LNCaP clone FGC (cell line): ENCODE data around the gene GTF3C4.

ENCODE experiments used
- DNase-seq: peaks from one replicate; pipeline ENCODE4 v3.0.0-alpha.2; 2011; ENCODE audit warnings: low read depth
- H3K4me3 ChIP-seq: 2 replicates; pipeline ENCODE4 v1.5.1; 2011; ENCODE audit warnings: mild to moderate bottlenecking, low read depth, low read length, control low read depth
- CTCF ChIP-seq: IDR thresholded peaks from 2 replicates; pipeline ENCODE4 v1.5.1; 2012; ENCODE audit warnings: mild to moderate bottlenecking; ENCODE audit not compliant: control insufficient read depth, insufficient read depth; ENCODE audit errors: extremely low read depth

GTF3C4 gene

DNA sequence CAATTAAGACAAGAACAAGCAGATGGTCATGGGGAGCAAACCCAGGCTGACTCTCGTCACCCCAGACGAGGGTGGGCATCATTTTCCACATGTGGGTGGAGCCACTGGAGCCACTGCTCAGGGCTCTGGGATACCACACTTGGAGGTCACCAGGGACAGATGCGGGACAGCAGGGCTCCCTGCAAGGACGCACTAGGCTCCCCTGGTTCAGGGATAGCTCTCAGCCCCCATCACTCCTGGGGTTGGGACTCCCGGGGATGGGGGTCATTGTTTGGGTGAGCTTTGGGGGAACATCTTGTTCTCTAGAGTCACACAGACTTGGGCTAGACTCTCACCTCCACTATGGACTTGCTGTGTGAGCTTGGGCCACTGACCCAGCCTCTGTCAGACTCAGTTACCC, 57.8 kb downstream of the GTF3C4 start:
- no peak overlapping the region for H3K4me3 ChIP-seq
- no peak for TF ChIP-seq CTCF
- no peak for DNase-seq

- no peak overlapping the region for H3K4me3 ChIP-seq
- no peak for DNase-seq
- no peak for TF ChIP-seq CTCF
Observed at GRCh38 chr9:132728497-132728896, 58.2 kb downstream of the GTF3C4 start.

- TF ChIP-seq CTCF = no peak
Observed at GRCh38 chr9:132729235-132729890, 59.1 kb downstream of the GTF3C4 start.

DNA sequence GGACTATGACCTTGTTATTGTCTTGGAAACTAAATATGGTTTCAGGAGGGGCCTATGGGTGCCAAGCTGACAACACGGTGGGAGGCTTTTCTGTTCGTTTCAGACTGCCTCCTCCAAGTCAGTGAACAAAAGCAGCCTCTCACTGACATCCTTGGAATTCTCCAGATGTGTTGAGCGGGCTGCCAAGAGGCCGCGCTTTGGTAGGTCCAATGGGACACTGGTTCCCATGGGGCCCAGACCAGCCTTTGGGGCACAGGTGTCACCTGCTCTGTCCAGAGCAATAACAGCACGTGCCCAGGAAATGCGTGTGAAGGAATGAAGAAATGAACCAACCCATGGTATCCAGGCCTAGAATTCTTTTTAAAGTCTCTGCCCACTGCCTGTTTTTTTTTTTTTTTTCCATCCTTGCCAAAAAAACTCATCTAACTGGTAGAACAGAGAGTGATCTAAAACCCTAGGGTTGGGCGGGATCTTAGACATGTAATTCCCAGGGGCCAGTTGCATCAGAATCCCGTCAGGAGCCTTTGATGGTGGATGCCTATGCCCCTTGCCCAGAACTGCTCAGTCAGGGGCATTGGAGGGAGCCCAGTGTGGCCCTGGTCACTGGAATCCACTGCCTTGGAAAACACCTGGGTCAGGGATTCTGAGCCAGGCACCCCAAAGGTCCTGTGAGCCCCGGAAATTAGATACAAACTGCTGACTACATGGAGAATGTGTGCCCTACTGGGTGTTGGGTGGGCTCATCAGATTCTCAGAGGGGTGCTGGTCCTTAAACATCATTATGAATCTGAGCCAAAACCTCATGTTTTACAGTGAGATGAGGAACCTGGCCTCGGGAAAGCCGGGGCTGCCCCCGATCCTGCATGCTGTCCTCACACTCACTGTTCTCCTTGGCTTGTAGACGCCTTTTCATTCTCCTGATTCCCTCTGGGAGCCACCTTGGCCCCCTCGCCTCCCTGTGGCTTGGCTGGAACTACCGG, 60.1 kb downstream of the GTF3C4 start:
- DNase-seq = no peak
- no peak for TF ChIP-seq CTCF
- no peak overlapping the region for H3K4me3 ChIP-seq

More at GRCh38 chr9:132729235-132729890, 59.1 kb downstream of the GTF3C4 start:
- no peak for DNase-seq
- no peak overlapping the region for H3K4me3 ChIP-seq

DNA sequence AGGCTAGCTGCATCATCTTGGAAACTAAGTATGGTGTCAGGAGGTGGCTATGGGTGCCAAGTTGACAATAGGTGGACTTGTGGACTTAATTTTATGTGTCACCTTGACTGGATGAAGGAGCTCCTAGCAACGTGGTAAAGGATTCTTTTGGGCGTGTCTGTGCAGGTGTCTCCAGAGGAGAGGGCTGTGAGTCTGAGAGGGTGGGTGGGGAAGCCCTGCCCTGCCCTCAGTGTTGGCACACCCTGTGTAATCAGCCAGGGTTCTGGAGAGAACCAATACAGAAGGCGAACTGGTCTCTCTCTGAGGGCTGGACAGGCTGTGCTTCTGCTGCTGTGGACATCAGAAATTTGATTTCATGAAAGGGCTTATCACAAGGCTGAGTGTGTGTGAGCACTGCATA, 61.0 kb downstream of the GTF3C4 start:
- TF ChIP-seq CTCF = no peak
- no peak overlapping the region for H3K4me3 ChIP-seq
- DNase-seq = no peak

- DNase-seq = no peak
Observed at GRCh38 chr9:132732326-132733259, 62.3 kb downstream of the GTF3C4 start.

More at GRCh38 chr9:132732326-132733259, 62.3 kb downstream of the GTF3C4 start:
- no peak for TF ChIP-seq CTCF
- no peak overlapping the region for H3K4me3 ChIP-seq
